Gastroesophageal sphincter (tissue), 3 donors: Measurements from ENCODE around the gene ADORA1.

Source experiments
- CTCF ChIP-seq, 4 experiments: fragments of 200-600 bp in 2 of 4; fragments of 450-650 bp in 2 of 4; sonication (generic) in 1 of 4; IDR thresholded peaks; one replicate each; pipeline ENCODE4 v1.5.1; 2017 to 2019; ENCODE audit warnings: antibody characterized with exemption in 4 of 4, mild to moderate bottlenecking in 2 of 4, moderate library complexity in 2 of 4
- EP300 ChIP-seq: sonication (generic); formaldehyde crosslinking; IDR thresholded peaks from one replicate; pipeline ENCODE4 v1.6.1; 2017; ENCODE audit warnings: antibody characterized with exemption, mild to moderate bottlenecking

- TF ChIP-seq EP300 (no peak), CTCF (IDR thresholded peaks at IDR 0.05) (no peak)
Measured at GRCh38 chr1:203104789-203105390, 22.6 kb upstream of the ADORA1 start.
